Testis (tissue), 3 donors: ENCODE results near the gene INSIG2. TPM values are rescaled to one million over a fixed set of nuclear protein-coding genes. Genes with fewer than 3 reads are reported as not detected.

ENCODE experiments used
- DNase-seq: peaks from one replicate; pipeline ENCODE4 v3.0.0-alpha.2; 2019
- H3K27ac ChIP-seq, 2 donors: fragments of 200-600 bp; sonication (generic); one replicate each; pipeline ENCODE4 v1.5.1; 2019
- H3K27me3 ChIP-seq: fragments of 200-600 bp; sonication (generic); one replicate; pipeline ENCODE4 v1.5.1; 2019
- H3K36me3 ChIP-seq: fragments of 200-600 bp; sonication (generic); one replicate; pipeline ENCODE4 v1.5.1; 2017; ENCODE audit warnings: low read depth; ENCODE audit errors: missing control alignments
- H3K4me1 ChIP-seq: fragments of 200-600 bp; sonication (generic); one replicate; pipeline ENCODE4 v1.5.1; 2019
- H3K4me3 ChIP-seq, 2 donors: fragments of 200-600 bp; sonication (generic); one replicate each; pipeline ENCODE4 v1.5.1; 2017 to 2019
- H3K9me3 ChIP-seq: fragments of 200-600 bp; sonication (generic); one replicate; pipeline ENCODE4 v1.5.1; 2017
- CTCF ChIP-seq, 3 experiments: fragments of 450-650 bp in 2 of 3; fragments of 200-600 bp in 1 of 3; sonication (generic) in 1 of 3; IDR thresholded peaks; one replicate each; pipeline ENCODE4 v1.5.1; 2016 to 2019; ENCODE audit warnings: antibody characterized with exemption in 3 of 3, mild to moderate bottlenecking in 2 of 3, moderate library complexity in 1 of 3
- POLR2A ChIP-seq: fragments of 450-650 bp; IDR thresholded peaks from one replicate; pipeline ENCODE4 v1.6.1; 2017; ENCODE audit warnings: antibody characterized with exemption, mild to moderate bottlenecking, moderate library complexity
- WGBS, 2 donors: methylation state at CpG; one replicate each; pipeline ENCODE4 v1.1.5; 2018; 5-methylcytosine and 5-hydroxymethylcytosine counted together
- intact Hi-C: fragments of 100-400 bp; cut with DNase I; formaldehyde crosslinking; loops from one replicate; pipeline ENCODE4 v1.15.1; 2023; ENCODE audit warnings: low total_unique reads
- polyA plus RNA-seq: library from polyadenylated mRNA; stranded (reverse); fragments of 350-450 nt; fragmentation: Illumina TruSeq; extraction: RNeasy Lipid Tissue Mini Kit (QIAGEN cat#74804); gene quantifications from one replicate; pipeline ENCODE4 v1.2.3, GENCODE V29; 2014; ENCODE audit warnings: low read depth, low replicate concordance; ENCODE audit not compliant: insufficient read depth
- total RNA-seq, 2 donors: library from RNA; depleted of rRNA; stranded (reverse); fragments of >200 nt; gene quantifications; one replicate each; pipeline ENCODE4 v1.2.3, GENCODE V29; 2016

Gene INSIG2
- total and polyA plus RNA-seq, 3 donors from 2014 or later, result 13.9 to 18.7 (median 16.6) TPM

- Histone ChIP-seq H3K4me3 (no peak overlapping the region), H3K9me3 (no peaks in the 10 kb centered on the region), H3K27me3 (no peaks in the 10 kb centered on the region), H3K36me3 (no peaks in the 10 kb centered on the region), H3K4me1 (no peaks in the 10 kb centered on the region), H3K27ac (no peak overlapping the region)
- TF ChIP-seq POLR2A (no peak), CTCF (IDR thresholded peaks at IDR 0.05) (no peak)
- intact Hi-C loops, result no loop called here
- no peak for DNase-seq
- WGBS, 2 donors, result 91 to 100% methylated on average over 1 of the region's 1 CpG
Measured at GRCh38 chr2:118110991-118111390, 22.7 kb downstream of the INSIG2 start.

- no peak overlapping the region for H3K27ac ChIP-seq
- no peaks in the 10 kb centered on the region for H3K27me3 ChIP-seq
- 79 to 80% methylated on average over 4 of the region's 4 CpGs for WGBS, 2 donors
- TF ChIP-seq POLR2A (no peak), CTCF (IDR thresholded peaks at IDR 0.05) (no peak)
- intact Hi-C loops, result no loop called here
- no peaks in the 10 kb centered on the region for H3K36me3 ChIP-seq
- no peak for DNase-seq
- H3K4me3 ChIP-seq, result no peak overlapping the region
- no peaks in the 10 kb centered on the region for H3K4me1 ChIP-seq
- H3K9me3 ChIP-seq, result no peaks in the 10 kb centered on the region
Measured at GRCh38 chr2:118112771-118113334, 24.6 kb downstream of the INSIG2 start.

- H3K9me3 ChIP-seq, result no peaks in the 10 kb centered on the region
- 79% methylated on average over 2 of the region's 2 CpGs for WGBS, 2 donors
- H3K27me3 ChIP-seq, result no peaks in the 10 kb centered on the region
- no peaks in the 10 kb centered on the region for H3K36me3 ChIP-seq
- no peak for DNase-seq
- H3K4me3 ChIP-seq, result no peak overlapping the region
- intact Hi-C loops, result no loop called here
- TF ChIP-seq CTCF (IDR thresholded peaks at IDR 0.05) (no peak), POLR2A (no peak)
- no peaks in the 10 kb centered on the region for H3K4me1 ChIP-seq
- H3K27ac ChIP-seq, result no peak overlapping the region
Measured at GRCh38 chr2:118114863-118115262, 26.6 kb downstream of the INSIG2 start.

- intact Hi-C loops, result no loop called here
- 82 to 87% methylated on average over 4 of the region's 4 CpGs for WGBS, 2 donors
- Histone ChIP-seq H3K36me3 (no peaks in the 10 kb centered on the region), H3K4me1 (no peaks in the 10 kb centered on the region), H3K27ac (no peak overlapping the region), H3K9me3 (no peaks in the 10 kb centered on the region), H3K27me3 (no peaks in the 10 kb centered on the region), H3K4me3 (no peak overlapping the region)
- no peak for DNase-seq
- TF ChIP-seq POLR2A (no peak), CTCF (IDR thresholded peaks at IDR 0.05) (no peak)
Measured at GRCh38 chr2:118115761-118116160, 27.5 kb downstream of the INSIG2 start.

GRCh38 chr2:118118479-118118878 lies 30.2 kb downstream of the INSIG2 start:
- H3K4me3 ChIP-seq, result no peak overlapping the region
- no peak for DNase-seq
- intact Hi-C loops, result no loop called here
- 61 to 71% methylated on average over 5 of the region's 5 CpGs for WGBS, 2 donors
- no peaks in the 10 kb centered on the region for H3K9me3 ChIP-seq
- no peaks in the 10 kb centered on the region for H3K36me3 ChIP-seq
- TF ChIP-seq POLR2A, result no peak
- no peak for TF ChIP-seq CTCF (IDR thresholded peaks at IDR 0.05)
- no peaks in the 10 kb centered on the region for H3K4me1 ChIP-seq
- no peaks in the 10 kb centered on the region for H3K27me3 ChIP-seq
- no peak overlapping the region for H3K27ac ChIP-seq
